Tibial nerve (tissue), 3 donors: ENCODE measurements around the gene CCNL1.

Source experiments
- CTCF ChIP-seq, 5 experiments: fragments of 200-600 bp in 3 of 5; fragments of 450-650 bp in 2 of 5; sonication (generic) in 3 of 5; IDR thresholded peaks; one replicate each; pipeline ENCODE4 v1.5.1; 2016 to 2019; ENCODE audit warnings: antibody characterized with exemption in 5 of 5, mild to moderate bottlenecking in 3 of 5, moderate library complexity in 2 of 5
- POLR2A ChIP-seq, 2 donors: fragments of 450-650 bp; IDR thresholded peaks; one replicate each; pipeline ENCODE4 v1.6.1; 2017; ENCODE audit warnings: antibody characterized with exemption in 2 of 2, mild to moderate bottlenecking in 2 of 2, moderate library complexity in 2 of 2

- TF ChIP-seq CTCF (IDR thresholded peaks at IDR 0.05) = no peak
- TF ChIP-seq POLR2A (IDR thresholded peaks at IDR 0.05) = no peak
Observed at GRCh38 chr3:157107644-157108133, 52.3 kb downstream of the CCNL1 start.
